C1 segment of cervical spinal cord (tissue), 14 donors: ENCODE data around the gene KRT71.

Experiments
- DNase-seq, 14 donors: peaks; one replicate each; lab custom pipeline; 2025; lab: John Stamatoyannopoulos, UW

The KRT71 gene

GRCh38 chr12:52497975-52498374 lies 55.0 kb downstream of the KRT71 start:
- DNase-seq, result no peak

GRCh38 chr12:52496590-52497071 lies 56.3 kb downstream of the KRT71 start:
- no peak for DNase-seq

DNA sequence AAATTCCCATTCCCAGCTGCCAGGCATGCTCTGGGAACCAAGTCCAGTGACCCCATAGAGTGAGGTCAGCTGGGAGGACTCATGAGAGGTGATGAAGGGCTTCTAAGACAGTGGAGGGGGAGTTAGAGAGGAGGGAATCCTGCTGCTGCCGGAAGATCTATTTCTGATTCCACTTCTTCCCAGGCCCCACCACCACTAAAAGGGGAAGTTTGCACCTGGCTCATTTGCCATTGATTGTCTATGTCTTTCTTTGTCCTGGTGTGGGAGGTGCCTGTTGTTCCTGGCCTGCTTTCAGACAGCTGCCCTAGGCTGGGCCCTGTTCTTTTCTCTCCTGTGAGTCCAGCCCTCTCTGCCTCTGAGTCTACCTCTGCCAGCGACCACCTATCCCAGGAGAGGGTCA lies 56.9 kb downstream of the KRT71 start:
- DNase-seq, result no peak

DNA sequence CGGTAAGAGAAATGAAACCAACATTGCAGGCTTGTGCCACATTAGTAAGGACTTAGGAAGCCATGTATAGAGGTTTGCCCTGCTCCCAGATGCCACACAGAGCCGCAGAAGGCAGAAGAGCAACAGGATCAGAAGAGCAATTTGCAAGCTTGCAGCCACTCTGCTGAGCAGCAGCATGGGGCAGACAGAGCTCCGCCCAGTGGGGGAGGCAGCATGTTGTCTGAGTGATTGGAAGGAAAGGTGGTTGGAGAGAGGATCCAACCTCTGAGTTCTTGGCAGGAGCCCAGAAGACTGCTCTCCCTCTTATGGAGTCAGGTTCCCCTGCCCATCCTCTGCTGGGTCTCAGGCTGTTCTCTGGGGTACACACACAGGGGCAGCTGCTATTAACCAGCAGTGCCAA lies 57.6 kb downstream of the KRT71 start:
- no peak for DNase-seq

- DNase-seq, result no peak
These were observed 58.4 kb downstream of the KRT71 start for GRCh38 chr12:52494518-52494917.

DNA sequence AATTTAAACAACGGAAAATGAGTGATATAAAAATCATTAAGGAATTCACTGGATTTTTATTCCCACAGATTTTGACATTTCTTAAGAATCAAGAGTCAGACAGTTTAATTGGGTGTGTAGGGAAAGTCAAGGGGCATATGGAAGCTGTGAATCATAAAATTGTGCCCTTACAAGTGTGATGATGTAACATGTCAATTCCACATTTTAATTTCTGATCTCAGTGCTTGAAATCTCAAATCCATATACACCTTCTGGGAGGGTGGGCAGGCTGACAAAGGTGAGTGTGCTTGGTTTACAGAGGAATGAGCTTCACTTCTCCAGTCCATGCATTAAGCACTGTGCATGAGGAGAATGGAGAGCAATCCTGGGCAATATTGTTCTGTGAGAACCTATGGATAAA lies 58.8 kb downstream of the KRT71 start:
- DNase-seq, result no peak
